ENCODE measurements around the gene TMEM132C.

TMEM132C gene

GRCh38 chr12:128339631-128340030 lies 72.7 kb downstream of the TMEM132C start:
- H3F3A ChIP-seq (ENCODE audit: insufficient read depth, low read length), result no peaks in the 10 kb centered on the region
- no peaks in the 10 kb centered on the region for H3K36me3 ChIP-seq (replicated peaks; ENCODE audit: insufficient read depth, low read length)

GRCh38 chr12:128353301-128353700 lies 86.3 kb downstream of the TMEM132C start:
- no peak for DNase-seq
- Histone ChIP-seq H3K9ac (ENCODE audit: low read length) (no peak overlapping the region), H3K4me1 (ENCODE audit: low read length) (no peaks in the 10 kb centered on the region), H4K20me1 (ENCODE audit: insufficient read depth, low read length) (no peaks in the 10 kb centered on the region), H3K9me3 (replicated peaks; ENCODE audit: insufficient read depth, low read length) (no peaks in the 10 kb centered on the region), H3K9me2 (replicated peaks; ENCODE audit: insufficient read depth, low read length) (no peaks in the 10 kb centered on the region), H3F3A (ENCODE audit: insufficient read depth, low read length) (no peaks in the 10 kb centered on the region), H3K36me3 (replicated peaks; ENCODE audit: insufficient read depth, low read length) (no peaks in the 10 kb centered on the region), H3K27ac (ENCODE audit: low read length) (no peak overlapping the region), H2AFZ (ENCODE audit: low read length) (no peak overlapping the region), H3K79me2 (ENCODE audit: low read length) (no peaks in the 10 kb centered on the region), H3K27me3 (replicated peaks; ENCODE audit: insufficient read depth, low read length) (no peaks in the 10 kb centered on the region), H3K4me2 (ENCODE audit: low read depth, low read length) (no peak overlapping the region), H3K4me3 (ENCODE audit: low read length) (no peak overlapping the region)
- TF ChIP-seq CTCF (IDR thresholded peaks at IDR 0.05; ENCODE audit: low read length) (no peak), EZH2 (optimal IDR thresholded peaks at IDR 0.05; ENCODE audit: low read depth, low read length) (no peak), EZH2phosphoT487 (IDR thresholded peaks at IDR 0.05; ENCODE audit: low read length) (no peak)

More at GRCh38 chr12:128339631-128340030, 72.7 kb downstream of the TMEM132C start:
- Histone ChIP-seq H3K9me2 (replicated peaks; ENCODE audit: insufficient read depth, low read length) (no peaks in the 10 kb centered on the region), H3K4me1 (ENCODE audit: low read length) (no peaks in the 10 kb centered on the region), H4K20me1 (ENCODE audit: insufficient read depth, low read length) (no peaks in the 10 kb centered on the region), H3K27me3 (replicated peaks; ENCODE audit: insufficient read depth, low read length) (no peaks in the 10 kb centered on the region), H2AFZ (ENCODE audit: low read length) (no peak overlapping the region), H3K9ac (ENCODE audit: low read length) (no peak overlapping the region), H3K27ac (ENCODE audit: low read length) (no peak overlapping the region), H3K4me2 (ENCODE audit: low read depth, low read length) (no peak overlapping the region), H3K9me3 (replicated peaks; ENCODE audit: insufficient read depth, low read length) (no peaks in the 10 kb centered on the region), H3K79me2 (ENCODE audit: low read length) (no peaks in the 10 kb centered on the region), H3K4me3 (ENCODE audit: low read length) (no peak overlapping the region)
- TF ChIP-seq CTCF (IDR thresholded peaks at IDR 0.05; ENCODE audit: low read length) (no peak), EZH2 (optimal IDR thresholded peaks at IDR 0.05; ENCODE audit: low read depth, low read length) (no peak)
- no peak for DNase-seq

- Histone ChIP-seq H3K9me2 (replicated peaks; ENCODE audit: insufficient read depth, low read length) (no peaks in the 10 kb centered on the region), H3K4me1 (ENCODE audit: low read length) (no peaks in the 10 kb centered on the region), H3K9me3 (replicated peaks; ENCODE audit: insufficient read depth, low read length) (no peaks in the 10 kb centered on the region), H2AFZ (ENCODE audit: low read length) (no peak overlapping the region), H3F3A (ENCODE audit: insufficient read depth, low read length) (no peaks in the 10 kb centered on the region), H3K9ac (ENCODE audit: low read length) (no peak overlapping the region), H4K20me1 (ENCODE audit: insufficient read depth, low read length) (no peaks in the 10 kb centered on the region), H3K27ac (ENCODE audit: low read length) (no peak overlapping the region), H3K4me3 (ENCODE audit: low read length) (no peak overlapping the region), H3K27me3 (replicated peaks; ENCODE audit: insufficient read depth, low read length) (no peaks in the 10 kb centered on the region), H3K36me3 (replicated peaks; ENCODE audit: insufficient read depth, low read length) (no peaks in the 10 kb centered on the region), H3K4me2 (ENCODE audit: low read depth, low read length) (no peak overlapping the region), H3K79me2 (ENCODE audit: low read length) (no peaks in the 10 kb centered on the region)
- TF ChIP-seq EZH2 (optimal IDR thresholded peaks at IDR 0.05; ENCODE audit: low read depth, low read length) (no peak), EZH2phosphoT487 (IDR thresholded peaks at IDR 0.05; ENCODE audit: low read length) (no peak), CTCF (IDR thresholded peaks at IDR 0.05; ENCODE audit: low read length) (no peak)
- DNase-seq, result no peak
Measured at GRCh38 chr12:128356547-128356946, 89.6 kb downstream of the TMEM132C start.

All from MM.1S (cell line).